HG02588 (cell line): Measurements from ENCODE around the gene FMNL2.

Experiments used
- ATAC-seq: cut with Tn5 transposase; IDR thresholded peaks from one replicate; pipeline ENCODE4 v1.9.1; 2021; ENCODE audit warnings: mild to moderate bottlenecking, moderate library complexity; ENCODE audit not compliant: unreplicated experiment

The FMNL2 gene

DNA sequence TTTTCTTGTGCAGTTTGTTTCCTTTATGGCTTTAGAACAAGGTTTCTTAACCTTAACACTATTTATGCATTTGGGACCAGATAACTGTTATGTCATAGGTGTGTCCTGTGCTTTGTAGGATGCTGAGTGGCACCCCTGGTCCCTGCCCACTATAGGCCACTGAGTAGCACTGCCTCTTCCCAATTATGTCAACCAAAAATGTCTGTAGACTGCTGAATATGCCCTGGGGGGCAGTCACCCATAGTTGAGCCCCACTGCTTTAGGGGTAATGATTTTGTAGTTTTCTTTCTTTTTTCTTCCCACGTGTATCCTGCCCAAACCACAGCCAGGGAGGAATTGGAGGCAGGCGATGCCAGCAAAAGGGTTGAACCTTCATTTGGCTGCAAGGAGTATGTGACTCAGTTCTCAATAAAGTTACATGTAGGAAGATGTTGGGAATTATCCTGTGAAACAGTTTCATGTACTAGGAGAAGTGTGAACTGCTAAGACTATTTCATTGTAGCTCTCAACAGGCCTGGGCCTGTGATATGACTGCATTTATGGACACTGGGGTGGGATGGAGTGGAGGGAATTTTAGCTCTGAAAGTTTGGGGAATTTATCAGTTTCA lies 65.7 kb downstream of the FMNL2 start:
- ATAC-seq = no peak

DNA sequence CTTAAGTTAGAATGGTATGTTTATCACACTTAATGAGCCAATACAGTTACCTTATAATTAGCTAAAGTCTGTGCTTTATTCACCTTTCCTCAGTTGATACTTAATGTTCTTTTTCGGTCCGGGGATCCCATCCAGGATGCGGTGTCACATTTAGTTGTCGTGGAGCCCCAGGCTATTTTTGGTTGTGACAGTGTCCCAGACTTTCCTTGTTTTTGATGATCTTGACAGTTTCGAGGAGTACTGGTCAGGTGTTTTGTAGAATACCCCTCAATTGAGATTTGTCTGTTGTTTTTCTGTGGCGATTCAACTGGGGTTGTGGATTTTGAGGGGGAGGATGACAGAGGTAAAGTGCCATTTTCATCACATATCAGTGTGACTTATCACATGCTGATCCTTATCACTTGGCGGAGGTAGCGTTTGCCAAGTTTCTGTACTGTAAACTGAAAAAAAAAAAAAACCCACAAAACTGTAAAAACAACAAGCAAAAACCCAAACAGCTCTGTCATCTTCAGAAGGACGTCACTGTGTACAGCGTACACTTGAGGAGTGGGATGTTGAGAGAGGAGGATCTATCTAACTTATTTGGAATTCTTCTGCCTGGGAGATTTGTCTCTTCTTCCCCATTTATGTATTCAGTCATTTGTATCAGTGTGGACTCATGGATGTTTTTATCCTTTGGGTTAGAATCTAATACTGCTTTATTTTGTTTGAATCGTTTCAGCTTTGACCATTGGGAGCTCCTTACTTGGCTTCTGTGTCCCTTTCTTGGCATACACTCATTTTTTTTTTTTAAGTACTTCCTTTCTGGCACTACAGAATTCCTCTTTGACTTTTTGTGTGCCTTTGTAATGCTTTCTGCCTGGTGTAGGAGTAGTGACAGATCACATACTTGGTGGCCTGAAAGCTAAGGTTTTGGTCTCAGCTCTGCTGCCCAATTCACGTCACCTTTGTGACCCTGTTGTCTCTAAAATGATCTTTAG lies 68.1 kb downstream of the FMNL2 start:
- ATAC-seq = no peak

DNA sequence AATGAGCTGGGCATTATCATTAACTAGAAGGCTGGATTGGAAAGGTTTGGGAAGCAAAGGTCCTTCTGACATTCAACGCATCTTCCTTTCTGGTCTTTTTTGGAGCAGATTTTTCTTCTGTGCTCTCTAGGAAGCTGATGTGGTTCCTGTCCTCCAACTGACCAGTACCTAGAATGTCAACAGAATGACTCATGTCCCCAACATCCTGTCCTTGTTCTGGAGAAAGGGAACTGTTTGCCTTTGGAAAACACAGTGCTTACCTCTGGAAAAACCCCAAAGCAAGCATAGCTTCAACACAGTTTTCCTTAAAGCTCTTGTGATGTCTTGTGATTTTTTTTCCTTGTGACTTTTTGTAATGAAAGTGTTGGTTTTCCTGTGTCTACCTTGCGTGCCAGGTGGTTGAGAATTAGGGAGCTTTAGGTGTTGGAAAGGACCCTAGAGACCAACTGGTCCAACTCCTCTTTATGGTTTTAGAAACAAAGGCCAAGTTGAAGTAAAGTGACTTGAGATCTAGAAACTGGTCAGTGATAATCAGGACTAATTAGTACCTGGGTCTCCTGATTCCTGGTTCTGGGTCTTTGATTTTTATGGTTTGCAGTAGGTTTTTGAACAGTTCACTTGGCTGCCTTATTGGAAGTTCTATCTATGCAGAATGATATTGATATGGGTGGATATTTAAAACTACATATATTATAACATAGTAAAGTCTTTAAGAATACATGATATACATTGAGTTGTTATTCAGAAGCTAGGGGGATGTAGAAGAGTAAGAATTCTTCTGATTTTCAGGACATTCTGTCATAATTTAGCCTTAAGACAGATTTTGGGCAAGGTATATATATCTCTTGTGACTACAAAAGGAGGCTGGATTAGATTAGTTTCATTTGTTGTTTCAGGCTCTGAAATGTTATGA lies 70.5 kb downstream of the FMNL2 start:
- no peak for ATAC-seq

DNA sequence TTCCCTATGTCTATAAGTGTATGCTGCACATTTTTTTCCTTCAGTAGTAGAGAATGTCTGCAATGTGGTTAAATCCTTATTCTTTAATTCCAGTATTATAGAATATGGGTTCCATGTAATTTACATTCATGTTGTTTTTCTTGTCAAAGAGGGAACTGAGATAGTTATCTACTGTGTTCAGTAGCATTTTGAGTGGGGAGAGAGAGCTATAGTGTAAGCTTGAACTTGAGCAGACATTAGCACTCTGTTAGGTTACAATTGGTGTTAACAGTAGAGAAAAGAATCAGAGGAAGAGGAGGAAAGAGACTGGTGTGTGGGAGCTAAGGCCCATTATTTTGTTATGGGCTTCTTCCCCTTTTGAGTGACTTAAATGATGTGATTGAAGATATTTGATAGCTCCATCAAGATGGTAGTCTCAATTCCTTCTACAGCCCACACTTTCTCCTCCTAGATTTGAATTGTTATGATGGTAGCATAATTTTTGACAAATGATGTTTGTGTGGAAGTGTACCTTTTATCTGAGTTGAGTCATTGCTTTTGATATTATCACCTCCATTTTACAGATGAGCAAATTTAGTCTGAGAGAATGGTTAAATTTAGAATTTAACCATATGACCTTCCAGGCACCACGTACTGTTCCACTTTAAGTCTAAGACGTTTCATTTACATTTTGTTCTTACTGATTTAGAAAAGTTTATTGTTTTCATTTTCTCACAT lies 71.3 kb downstream of the FMNL2 start:
- ATAC-seq = peak; percentile 54

DNA sequence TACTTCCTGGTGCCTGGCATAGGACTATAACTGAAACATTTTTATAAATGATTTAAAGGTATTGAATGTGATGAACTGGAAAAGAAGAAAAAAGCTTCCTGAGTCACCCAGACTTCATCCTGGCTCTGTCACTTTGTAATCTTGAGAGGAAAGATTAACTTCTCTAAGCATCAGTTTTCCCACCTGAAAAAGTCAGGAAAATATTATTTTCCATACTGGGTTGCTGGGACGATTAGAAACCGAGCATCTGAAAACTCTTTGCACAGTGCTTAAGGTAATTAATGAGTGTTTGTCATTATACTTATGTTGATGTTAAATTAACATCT lies 71.8 kb downstream of the FMNL2 start:
- no peak for ATAC-seq

DNA sequence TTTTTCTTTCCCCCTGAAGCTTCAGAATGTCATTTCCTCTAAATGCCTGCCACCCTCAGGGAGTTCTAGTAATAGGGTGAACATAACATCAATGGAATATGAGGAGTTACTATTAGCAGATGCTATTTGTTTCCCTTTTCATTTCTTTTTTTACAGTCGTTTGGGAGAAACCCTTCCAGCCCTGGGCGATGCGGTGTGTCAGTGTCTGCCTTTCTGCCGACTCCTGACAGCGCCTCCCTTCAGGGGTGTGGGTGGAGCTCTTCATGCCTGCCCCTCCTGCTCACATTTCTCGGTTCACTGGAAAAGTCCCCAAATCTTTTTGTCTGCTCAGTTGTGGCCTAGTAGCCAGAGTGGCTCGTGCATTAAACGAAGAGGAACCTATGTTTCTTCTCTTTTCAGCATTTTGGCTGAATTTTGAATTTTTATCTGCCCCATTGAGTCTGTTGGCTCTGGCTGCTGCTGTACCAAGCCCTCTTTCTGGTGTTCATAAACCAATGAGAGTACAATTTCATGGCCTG lies 72.3 kb downstream of the FMNL2 start:
- peak; percentile 93 for ATAC-seq

DNA sequence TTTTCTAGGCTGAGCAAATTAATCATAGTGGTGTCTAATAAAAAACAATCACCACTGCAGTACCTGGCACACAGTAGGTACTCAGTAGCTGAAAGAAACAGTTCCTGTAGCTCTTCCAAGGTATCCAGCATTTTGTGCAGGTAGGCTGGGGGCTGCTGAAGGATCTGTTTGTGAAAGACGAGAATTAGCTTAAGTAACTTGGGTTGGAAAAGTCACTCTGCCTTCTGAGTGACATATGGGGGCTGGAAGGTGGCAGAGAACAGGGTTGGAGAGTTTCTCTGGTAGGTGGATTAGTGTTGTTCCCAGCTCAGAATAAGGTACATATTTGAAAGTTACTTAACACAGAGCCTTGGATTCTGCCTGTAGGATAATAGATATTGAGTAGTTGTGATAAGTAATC lies 72.8 kb downstream of the FMNL2 start:
- no peak for ATAC-seq

DNA sequence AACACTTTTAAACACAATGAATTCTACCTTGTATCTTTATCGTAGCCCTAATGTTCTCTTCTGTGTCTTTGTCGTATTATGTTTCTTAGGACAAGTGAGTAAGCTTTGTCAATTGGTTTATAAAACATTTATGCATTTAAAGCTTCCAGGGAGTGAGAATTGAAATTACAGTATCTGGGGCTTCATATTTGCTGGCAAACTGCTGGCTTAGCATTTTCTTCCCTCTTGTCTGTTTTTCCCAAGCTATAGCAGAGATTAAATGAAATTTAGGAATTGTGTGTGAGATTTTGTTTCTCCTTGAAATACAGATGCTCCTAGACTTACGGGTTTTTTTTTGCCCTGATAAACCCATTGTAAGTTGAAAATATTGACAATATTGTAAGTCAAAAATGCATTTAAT lies 73.3 kb downstream of the FMNL2 start:
- ATAC-seq = no peak

DNA sequence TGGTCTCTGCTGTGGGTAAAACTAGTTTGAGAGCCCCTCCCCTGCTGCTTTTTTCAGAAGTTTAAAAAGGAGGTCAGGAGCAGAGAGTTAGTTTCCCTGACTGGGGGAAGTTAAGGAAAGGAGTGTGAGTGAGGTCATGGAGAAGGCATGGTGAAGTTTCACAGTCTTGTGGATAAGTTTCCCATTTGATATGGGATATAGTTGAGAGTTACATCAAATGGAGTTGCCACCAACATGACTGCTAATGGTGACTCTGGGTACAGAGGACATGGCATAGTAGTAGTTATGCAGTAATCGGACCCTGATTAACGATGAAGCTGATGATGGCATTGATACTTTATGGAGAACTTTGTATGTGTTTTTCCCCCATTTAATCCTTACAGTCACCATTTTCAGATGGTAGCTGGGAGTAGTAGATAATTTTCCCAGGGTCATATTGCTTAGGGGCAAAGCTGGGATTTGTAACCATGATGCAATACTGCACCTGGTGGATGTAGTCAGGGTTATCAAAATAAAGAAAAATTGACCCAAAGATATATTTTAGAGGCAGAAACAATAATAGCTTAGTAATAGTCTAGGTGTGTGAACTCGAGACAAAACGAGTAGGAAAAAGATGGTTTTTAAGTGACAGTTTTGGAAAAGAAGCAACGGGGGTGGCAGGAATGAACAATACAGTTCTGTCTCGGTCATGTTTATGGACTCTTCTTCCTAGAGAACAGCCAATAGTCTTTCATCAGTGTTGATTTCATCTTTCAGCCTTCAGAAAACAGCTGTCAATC lies 74.6 kb downstream of the FMNL2 start:
- no peak for ATAC-seq

DNA sequence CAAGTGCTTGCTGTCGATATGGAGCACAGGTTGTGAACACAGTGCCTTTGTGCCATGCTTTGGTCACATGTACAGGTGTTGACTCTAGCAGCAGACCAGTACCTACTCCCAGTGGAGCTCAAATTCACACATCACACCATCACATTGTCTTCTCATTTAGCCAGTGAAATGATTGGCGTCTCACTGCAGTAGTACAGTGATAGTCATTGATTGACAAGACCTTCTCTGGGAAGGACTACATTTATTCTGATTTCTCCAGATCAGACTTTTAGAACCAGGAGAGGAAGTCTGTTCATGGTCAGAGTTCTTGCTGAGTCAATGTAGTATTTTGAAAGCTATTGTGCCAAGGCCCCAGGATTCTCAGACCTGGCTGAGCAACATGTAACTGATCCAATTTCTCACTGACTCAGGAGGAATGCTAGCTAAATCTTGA lies 75.2 kb downstream of the FMNL2 start:
- no peak for ATAC-seq

DNA sequence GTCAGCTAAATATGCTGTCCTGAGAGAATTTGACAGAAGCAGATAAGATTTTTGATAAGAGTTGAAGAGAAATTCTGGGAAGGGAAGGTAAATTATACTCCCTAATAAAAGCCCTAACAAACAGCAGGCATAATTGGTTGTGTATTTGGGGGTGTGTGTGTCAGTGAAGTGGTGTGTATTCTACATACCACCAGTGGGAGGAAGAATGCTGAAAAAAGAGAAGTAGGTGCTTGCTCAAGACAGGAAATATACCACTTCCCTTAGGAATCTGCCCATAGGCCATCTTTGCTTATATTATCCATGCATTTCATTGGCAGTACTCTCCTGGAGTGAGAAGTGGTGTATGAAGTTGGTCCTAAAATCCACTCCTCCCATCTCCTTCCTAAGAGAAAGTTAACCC lies 76.2 kb downstream of the FMNL2 start:
- ATAC-seq = no peak

DNA sequence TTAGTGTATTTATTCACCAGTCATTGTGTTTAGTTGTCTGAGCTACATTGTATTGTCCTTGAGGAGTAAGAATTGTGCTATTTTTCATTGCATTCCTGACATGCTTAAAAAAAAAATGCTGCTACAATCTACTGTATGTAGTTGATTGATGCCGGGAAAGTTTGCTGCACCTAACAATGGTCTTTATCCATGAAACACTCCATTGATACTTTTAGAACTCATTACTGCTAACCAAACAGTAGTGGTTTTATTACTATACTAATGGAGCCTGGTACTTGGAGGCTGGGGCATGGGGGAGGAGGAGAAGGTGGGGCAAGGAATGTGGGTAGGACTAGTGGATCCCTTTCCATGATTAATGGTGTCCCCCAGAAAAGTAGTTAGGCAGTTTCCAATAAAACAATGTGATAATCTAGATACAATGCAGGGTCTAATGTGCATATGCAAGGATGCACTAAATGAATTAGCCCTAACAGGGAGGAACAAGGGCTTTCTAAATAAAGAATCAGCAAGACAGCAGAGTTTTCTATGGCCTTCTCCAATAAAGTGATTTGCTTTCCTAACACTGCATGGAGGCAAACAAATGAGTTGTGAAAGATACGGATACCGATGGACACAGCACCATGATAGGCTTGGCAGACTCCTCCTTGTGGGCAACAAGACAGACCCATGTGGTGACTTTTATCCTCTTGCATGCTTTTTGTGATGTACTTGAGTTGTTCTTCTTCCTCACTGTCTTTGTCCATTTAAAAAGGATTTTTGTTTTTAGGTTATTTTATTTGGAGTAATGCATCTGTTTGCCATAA lies 78.5 kb downstream of the FMNL2 start:
- no peak for ATAC-seq

DNA sequence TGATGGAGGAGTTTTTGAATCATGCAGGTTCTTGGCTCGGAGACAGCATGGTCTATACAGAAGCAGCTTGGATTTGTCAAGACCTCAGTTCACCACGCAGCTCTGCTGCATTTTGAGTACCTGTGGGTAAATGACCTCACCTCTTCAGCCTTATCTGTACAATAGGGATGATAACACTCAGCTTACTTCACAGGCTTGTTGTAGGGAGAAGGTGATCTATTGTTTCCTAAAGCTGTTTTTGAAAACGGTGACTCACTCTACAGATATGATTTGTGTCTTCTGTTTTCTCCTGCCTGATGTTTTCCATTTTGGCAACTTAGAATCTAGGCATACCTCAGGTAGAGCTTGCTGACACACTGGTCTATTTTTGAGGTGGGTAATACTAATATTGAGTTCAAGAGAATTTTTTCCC lies 80.3 kb downstream of the FMNL2 start:
- no peak for ATAC-seq

DNA sequence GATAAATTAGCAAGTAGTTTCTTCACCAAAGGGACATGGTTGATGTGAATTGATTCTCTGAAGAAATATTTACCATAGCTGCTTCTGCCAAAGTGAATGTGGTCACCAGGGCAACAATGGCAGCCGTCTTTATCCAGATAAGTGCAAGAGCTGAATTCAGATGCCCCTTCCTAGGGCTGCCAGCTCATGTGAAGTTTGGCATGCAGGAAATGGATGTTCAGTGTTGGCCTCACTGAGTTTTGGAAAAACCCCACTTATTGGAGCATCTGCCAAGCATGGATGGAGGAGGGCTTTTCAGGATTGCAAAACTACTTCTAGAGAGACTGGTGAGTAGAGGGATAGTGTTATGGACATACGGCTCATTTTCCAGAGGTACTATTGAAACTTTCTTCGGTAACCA lies 80.8 kb downstream of the FMNL2 start:
- no peak for ATAC-seq

DNA sequence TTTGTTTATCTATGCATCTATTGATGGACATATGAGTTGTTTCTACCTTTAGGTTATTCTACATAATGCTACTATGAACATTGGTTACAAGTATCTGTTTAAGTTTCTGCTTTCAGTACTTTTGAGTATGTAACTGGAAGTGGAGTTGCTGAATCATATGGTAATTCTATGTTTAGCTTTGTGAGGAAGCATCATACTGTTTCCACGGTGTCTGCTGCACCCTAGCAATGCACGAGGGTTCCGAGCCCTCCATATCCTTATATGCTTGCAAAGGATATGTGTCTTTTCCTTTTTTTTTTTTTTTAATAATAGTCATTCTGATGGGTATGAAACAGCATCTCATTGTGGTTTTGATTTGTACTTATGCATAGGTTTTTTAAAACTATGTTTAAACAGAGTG lies 83.7 kb downstream of the FMNL2 start:
- no peak for ATAC-seq

DNA sequence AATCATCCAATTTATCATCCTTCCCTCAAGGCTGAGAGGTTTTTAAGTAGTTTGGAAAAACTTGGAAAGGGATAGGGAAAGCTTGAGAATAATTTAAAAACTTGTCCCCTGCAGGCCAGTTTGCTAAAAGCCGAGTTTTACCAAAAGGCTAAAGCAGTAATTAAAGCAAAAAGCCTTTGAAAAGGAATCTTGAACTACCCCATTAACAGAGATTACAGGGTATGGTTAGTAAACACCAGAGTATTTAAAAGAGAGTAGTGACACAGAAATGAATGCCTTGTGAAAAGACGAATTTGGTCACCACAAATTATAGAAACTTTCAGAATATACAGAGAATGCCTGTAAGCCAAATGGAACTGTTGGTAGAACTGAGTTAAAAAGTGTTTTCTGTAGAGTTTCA lies 85.0 kb downstream of the FMNL2 start:
- ATAC-seq = no peak

DNA sequence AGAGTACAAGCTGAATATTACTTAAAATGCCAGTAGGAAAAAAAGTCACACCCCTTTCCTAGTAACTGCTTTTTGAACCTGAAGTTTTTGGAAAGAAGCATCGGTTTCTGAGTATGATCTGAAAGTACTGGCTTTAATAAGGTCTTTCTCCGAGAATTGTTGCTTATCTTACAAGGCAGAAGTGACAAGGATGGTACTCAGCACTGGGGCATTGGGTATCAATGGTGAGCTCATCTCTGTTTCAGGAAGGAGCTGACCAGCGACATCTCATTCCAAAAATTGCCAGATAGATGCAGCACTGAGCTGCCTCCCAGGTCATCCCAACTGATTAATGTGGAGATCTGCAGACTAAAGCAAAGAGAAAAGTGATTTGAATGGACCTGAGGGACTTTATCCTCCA lies 85.4 kb downstream of the FMNL2 start:
- no peak for ATAC-seq

DNA sequence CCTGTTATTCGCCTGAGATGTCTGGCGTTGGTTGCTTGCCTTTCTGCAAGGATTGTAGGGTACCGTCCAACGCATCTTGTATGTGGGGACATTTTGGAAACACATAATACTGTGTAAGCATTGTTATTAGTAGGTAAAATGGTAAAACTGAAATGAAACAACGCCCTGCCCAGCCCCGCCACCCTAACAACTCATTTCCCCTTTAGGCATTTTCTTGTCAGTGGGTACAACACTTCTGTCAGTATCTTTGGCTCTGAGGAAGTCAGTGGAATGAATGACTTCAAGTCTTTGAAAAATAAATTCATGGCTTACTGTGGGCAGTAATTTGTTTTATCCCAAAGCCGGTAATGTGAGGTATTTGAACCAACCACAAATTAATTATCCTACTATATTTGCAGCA lies 86.0 kb downstream of the FMNL2 start:
- ATAC-seq = no peak
